HepG2 (cell line): ENCODE measurements around the gene C1orf21. TPM values are rescaled to one million over a fixed set of nuclear protein-coding genes. Genes with fewer than 3 reads are reported as not detected.

Experiments
- ATAC-seq: fragments of 200-7000 bp; cut with Tn5 transposase; 3 replicates; pipeline ENCODE4 v1.9.1; 2020; ENCODE audit warnings: mild to moderate bottlenecking, moderate library complexity
- BruUV-seq: library from RNA; stranded (reverse); fragments of 400-500 nt; replicated peaks from 2 replicates; lab custom pipeline; 2021; lab: Mats Ljungman, UMichigan
- CTCF ChIA-PET: fragments of 300-600 bp; formaldehyde crosslinking; extraction: SDS; loops from one replicate; lab custom pipeline; 2021; ENCODE audit warnings: low total read pairs, inconsistent platforms, low intra/inter-chr PET ratio; lab: Yijun Ruan, JAX
- POLR2A ChIA-PET: fragments of 350-600 bp; sonication (Branson Sonifier 250); formaldehyde crosslinking; loops from one replicate; lab custom pipeline; 2020; ENCODE audit warnings: antibody characterized with exemption, inconsistent platforms; lab: Yijun Ruan, JAX
- DNase-seq: peaks from one replicate; pipeline ENCODE4 v3.0.0-alpha.2; 2015; ENCODE audit warnings: low spot score
- FAIRE-seq: peaks from 3 replicates; lab custom pipeline; 2011; peaks lifted over from hg19 to GRCh38; lab: Jason Lieb, UNC
- H2AFZ ChIP-seq: one replicate; pipeline ENCODE4 v1.6.1; 2011; ENCODE audit warnings: low read length, inconsistent platforms
- H3K27ac ChIP-seq: fragments of 300-600 bp; 3 replicates; pipeline ENCODE4 v1.8.0; 2011; ENCODE audit warnings: mixed run types, mild to moderate bottlenecking, mixed read lengths, low read length, inconsistent platforms; ENCODE audit not compliant: insufficient read depth; ENCODE audit errors: extremely low read length
- H3K27me3 ChIP-seq, 2 experiments: fragments of 200-600 bp in 1 of 2; 2 replicates in 1 of 2; 3 replicates in 1 of 2; pipeline versions ENCODE4 v1.6.0 to v1.8.0; 2011; ENCODE audit warnings: low read length in 2 of 2, mild to moderate bottlenecking in 2 of 2, moderate library complexity in 2 of 2, inconsistent platforms in 1 of 2; ENCODE audit not compliant: insufficient read depth in 2 of 2, control insufficient read depth in 1 of 2
- H3K36me3 ChIP-seq, 2 experiments: fragments of 200-600 bp in 1 of 2; replicated peaks in 1 of 2; 2 replicates in 1 of 2; 3 replicates in 1 of 2; pipeline versions ENCODE4 v1.5.1 to v1.8.0; 2011; ENCODE audit warnings: low read length in 2 of 2, inconsistent platforms in 1 of 2; ENCODE audit not compliant: insufficient read depth in 2 of 2, control insufficient read depth in 1 of 2
- H3K4me1 ChIP-seq: 2 replicates; pipeline ENCODE4 v1.5.1; 2012; ENCODE audit warnings: low read length, inconsistent platforms; ENCODE audit not compliant: insufficient read depth
- H3K4me2 ChIP-seq: 2 replicates; pipeline ENCODE4 v1.6.0; 2011; ENCODE audit warnings: low read depth, low read length, inconsistent platforms
- H3K4me3 ChIP-seq, 3 experiments: fragments of 200-600 bp in 1 of 3; sonication (generic), shearing (Covaris generic) in 1 of 3; replicated peaks in 1 of 3; 2 replicates each; pipeline ENCODE4 v1.5.1; 2011 to 2016; ENCODE audit warnings: low read length in 3 of 3, inconsistent platforms in 2 of 3, low read depth in 2 of 3, mild to moderate bottlenecking in 2 of 3, control low read depth in 1 of 3, mixed read lengths in 1 of 3; ENCODE audit not compliant: insufficient read depth in 1 of 3
- H3K79me2 ChIP-seq: one replicate; pipeline ENCODE4 v1.6.1; 2011; ENCODE audit warnings: low read length, inconsistent platforms; ENCODE audit not compliant: insufficient read depth
- H3K9ac ChIP-seq: 2 replicates; pipeline ENCODE4 v1.6.0; 2011; ENCODE audit warnings: mild to moderate bottlenecking, low read depth, low read length, inconsistent platforms; ENCODE audit not compliant: insufficient read depth
- H3K9me3 ChIP-seq: 2 replicates; pipeline ENCODE4 v1.5.1; 2012; ENCODE audit warnings: mild to moderate bottlenecking, low read length
- H4K20me1 ChIP-seq: 2 replicates; pipeline ENCODE4 v1.6.0; 2011; ENCODE audit warnings: inconsistent platforms, mild to moderate bottlenecking, low read length, moderate library complexity; ENCODE audit not compliant: insufficient read depth
- BRD4 ChIP-seq: sonication (generic); formaldehyde crosslinking; IDR thresholded peaks from 2 replicates; pipeline ENCODE4 v1.4.0; 2020; ENCODE audit warnings: missing genetic modification reagents
- FOXP1 ChIP-seq, 2 experiments: fragments of 450-650 bp in 1 of 2; IDR thresholded peaks; 2 replicates each; pipeline ENCODE4 v1.6.1; 2017 to 2018; ENCODE audit warnings: antibody characterized with exemption in 1 of 2
- MED8 ChIP-seq: sonication (generic); formaldehyde crosslinking; IDR thresholded peaks from 2 replicates; pipeline ENCODE4 v1.8.1; 2023; ENCODE audit warnings: mild to moderate bottlenecking, missing genetic modification reagents; ENCODE audit not compliant: insufficient replicate concordance
- SATB2 ChIP-seq: sonication (generic); formaldehyde crosslinking; IDR thresholded peaks from 2 replicates; pipeline ENCODE4 v1.5.0; 2020; ENCODE audit warnings: missing genetic modification reagents
- SMC3 ChIP-seq: IDR thresholded peaks from 2 replicates; pipeline ENCODE4 v1.6.1; 2011; ENCODE audit warnings: low read length, improper control_type of control experiment
- STAG1 ChIP-seq: sonication (generic); formaldehyde crosslinking; IDR thresholded peaks from 2 replicates; pipeline ENCODE4 v1.4.0; 2020; ENCODE audit warnings: missing genetic modification reagents
- ZFAT ChIP-seq: sonication (generic); formaldehyde crosslinking; conservative IDR thresholded peaks from 2 replicates; pipeline ENCODE4 v1.8.1; 2023; ENCODE audit warnings: missing genetic modification reagents, inconsistent platforms
- ZIK1 ChIP-seq: sonication (generic); formaldehyde crosslinking; IDR thresholded peaks from 2 replicates; pipeline ENCODE4 v1.5.0; 2020; ENCODE audit warnings: mild to moderate bottlenecking, low read depth, missing genetic modification reagents, borderline replicate concordance
- ZNF446 ChIP-seq: sonication (generic); formaldehyde crosslinking; IDR thresholded peaks from 2 replicates; pipeline ENCODE4 v1.5.0; 2020; ENCODE audit warnings: mild to moderate bottlenecking, missing genetic modification reagents
- WGBS: methylation state at CpG from one replicate; pipeline ENCODE4 v1.1.6; 2017; ENCODE audit warnings: low lambda C conversion rate; 5-methylcytosine and 5-hydroxymethylcytosine counted together
- in situ Hi-C: cut with HindIII; loops from 2 replicates; pipeline ENCODE4 v1.10.0; 2017; ENCODE audit warnings: low pct_unique_long_range_greater_than_20kb; ENCODE audit not compliant: extremely low pct_ligation_motif_present
- intact Hi-C: fragments of 100-400 bp; cut with micrococcal nuclease; formaldehyde crosslinking; loops from one replicate; pipeline ENCODE4 v1.10.0; 2022; ENCODE audit not compliant: unreplicated experiment
- polyA plus RNA-seq, 8 experiments: library from polyadenylated mRNA; depleted of rRNA in 3 of 8; stranded (reverse) in 7 of 8; unstranded in 1 of 8; fragments of >200 nt; fragmentation: Illumina TruSeq in 4 of 8; extraction: Trizol in 4 of 8; gene quantifications; 2 replicates each; pipeline versions ENCODE4 v1.2.1 to v1.2.3, GENCODE V29; 2011 to 2016; ENCODE audit warnings: low read depth in 4 of 8, missing spikeins in 1 of 8, mixed read lengths in 1 of 8; ENCODE audit not compliant: insufficient read depth in 1 of 8
- total RNA-seq, 5 experiments: library from RNA; depleted of rRNA; stranded (reverse); fragments of >200 nt; fragmentation: Illumina TruSeq; extraction: Trizol; gene quantifications; 2 replicates each; pipeline ENCODE4 v1.2.3, GENCODE V29; 2016; ENCODE audit warnings: low read depth in 1 of 5
- TF ChIP-seq, protein P1 (sequence below): IDR thresholded peaks from 2 replicates; pipeline ENCODE4 v1.6.1; 2016; ENCODE audit warnings: low read depth, missing genetic modification reagents, missing compliant biosample characterization
- TF ChIP-seq, protein P2 (sequence below): sonication (generic); formaldehyde crosslinking; IDR thresholded peaks from one replicate; pipeline ENCODE4 v1.5.1; 2020; ENCODE audit warnings: mild to moderate bottlenecking, missing genetic modification reagents; ENCODE audit errors: not compliant biosample characterization

Gene C1orf21
- total and polyA plus RNA-seq, 2 of the 13 experiments (the other 11 are each of a cell fraction or from before 2014, with no cell fraction given): not detected

DNA sequence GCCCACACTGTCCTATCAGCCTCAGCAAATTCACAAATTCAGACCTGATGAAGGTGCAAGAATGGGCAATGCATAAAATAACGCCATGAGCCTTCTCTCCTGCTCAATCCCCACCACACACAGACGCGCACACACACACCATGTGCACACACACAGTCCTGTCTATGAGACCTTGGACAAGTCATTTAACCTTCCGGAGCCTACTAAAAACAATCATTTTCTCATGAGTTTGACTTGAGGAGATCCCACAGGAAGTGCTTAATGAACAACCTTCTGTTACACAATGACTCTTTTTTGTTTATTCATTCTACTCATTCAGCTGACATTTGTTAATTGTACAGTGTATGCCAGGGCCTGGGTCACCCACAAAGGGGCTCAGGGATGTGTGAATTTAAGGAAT lies 242.4 kb downstream of the C1orf21 start:
- CTCF ChIA-PET: no interaction called here
- no peak for FAIRE-seq
- TF ChIP-seq MED8 (CRISPR knock-in tag) (no peak), FOXP1 (IDR thresholded peaks at IDR 0.05) (no peak), FOXP1 (CRISPR knock-in tag; IDR thresholded peaks at IDR 0.05) (no peak), BRD4 (CRISPR knock-in tag) (no peak), ZIK1 (no peak), STAG1 (CRISPR knock-in tag) (no peak), ZNF446 (CRISPR knock-in tag) (no peak), SATB2 (CRISPR knock-in tag) (no peak), SMC3 (no peak), ZFAT (CRISPR knock-in tag) (no peak)
- TF ChIP-seq, protein P1, sequence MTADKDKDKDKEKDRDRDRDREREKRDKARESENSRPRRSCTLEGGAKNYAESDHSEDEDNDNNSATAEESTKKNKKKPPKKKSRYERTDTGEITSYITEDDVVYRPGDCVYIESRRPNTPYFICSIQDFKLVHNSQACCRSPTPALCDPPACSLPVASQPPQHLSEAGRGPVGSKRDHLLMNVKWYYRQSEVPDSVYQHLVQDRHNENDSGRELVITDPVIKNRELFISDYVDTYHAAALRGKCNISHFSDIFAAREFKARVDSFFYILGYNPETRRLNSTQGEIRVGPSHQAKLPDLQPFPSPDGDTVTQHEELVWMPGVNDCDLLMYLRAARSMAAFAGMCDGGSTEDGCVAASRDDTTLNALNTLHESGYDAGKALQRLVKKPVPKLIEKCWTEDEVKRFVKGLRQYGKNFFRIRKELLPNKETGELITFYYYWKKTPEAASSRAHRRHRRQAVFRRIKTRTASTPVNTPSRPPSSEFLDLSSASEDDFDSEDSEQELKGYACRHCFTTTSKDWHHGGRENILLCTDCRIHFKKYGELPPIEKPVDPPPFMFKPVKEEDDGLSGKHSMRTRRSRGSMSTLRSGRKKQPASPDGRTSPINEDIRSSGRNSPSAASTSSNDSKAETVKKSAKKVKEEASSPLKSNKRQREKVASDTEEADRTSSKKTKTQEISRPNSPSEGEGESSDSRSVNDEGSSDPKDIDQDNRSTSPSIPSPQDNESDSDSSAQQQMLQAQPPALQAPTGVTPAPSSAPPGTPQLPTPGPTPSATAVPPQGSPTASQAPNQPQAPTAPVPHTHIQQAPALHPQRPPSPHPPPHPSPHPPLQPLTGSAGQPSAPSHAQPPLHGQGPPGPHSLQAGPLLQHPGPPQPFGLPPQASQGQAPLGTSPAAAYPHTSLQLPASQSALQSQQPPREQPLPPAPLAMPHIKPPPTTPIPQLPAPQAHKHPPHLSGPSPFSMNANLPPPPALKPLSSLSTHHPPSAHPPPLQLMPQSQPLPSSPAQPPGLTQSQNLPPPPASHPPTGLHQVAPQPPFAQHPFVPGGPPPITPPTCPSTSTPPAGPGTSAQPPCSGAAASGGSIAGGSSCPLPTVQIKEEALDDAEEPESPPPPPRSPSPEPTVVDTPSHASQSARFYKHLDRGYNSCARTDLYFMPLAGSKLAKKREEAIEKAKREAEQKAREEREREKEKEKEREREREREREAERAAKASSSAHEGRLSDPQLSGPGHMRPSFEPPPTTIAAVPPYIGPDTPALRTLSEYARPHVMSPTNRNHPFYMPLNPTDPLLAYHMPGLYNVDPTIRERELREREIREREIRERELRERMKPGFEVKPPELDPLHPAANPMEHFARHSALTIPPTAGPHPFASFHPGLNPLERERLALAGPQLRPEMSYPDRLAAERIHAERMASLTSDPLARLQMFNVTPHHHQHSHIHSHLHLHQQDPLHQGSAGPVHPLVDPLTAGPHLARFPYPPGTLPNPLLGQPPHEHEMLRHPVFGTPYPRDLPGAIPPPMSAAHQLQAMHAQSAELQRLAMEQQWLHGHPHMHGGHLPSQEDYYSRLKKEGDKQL (CRISPR knock-in tag): no peak
- TF ChIP-seq, protein P2, sequence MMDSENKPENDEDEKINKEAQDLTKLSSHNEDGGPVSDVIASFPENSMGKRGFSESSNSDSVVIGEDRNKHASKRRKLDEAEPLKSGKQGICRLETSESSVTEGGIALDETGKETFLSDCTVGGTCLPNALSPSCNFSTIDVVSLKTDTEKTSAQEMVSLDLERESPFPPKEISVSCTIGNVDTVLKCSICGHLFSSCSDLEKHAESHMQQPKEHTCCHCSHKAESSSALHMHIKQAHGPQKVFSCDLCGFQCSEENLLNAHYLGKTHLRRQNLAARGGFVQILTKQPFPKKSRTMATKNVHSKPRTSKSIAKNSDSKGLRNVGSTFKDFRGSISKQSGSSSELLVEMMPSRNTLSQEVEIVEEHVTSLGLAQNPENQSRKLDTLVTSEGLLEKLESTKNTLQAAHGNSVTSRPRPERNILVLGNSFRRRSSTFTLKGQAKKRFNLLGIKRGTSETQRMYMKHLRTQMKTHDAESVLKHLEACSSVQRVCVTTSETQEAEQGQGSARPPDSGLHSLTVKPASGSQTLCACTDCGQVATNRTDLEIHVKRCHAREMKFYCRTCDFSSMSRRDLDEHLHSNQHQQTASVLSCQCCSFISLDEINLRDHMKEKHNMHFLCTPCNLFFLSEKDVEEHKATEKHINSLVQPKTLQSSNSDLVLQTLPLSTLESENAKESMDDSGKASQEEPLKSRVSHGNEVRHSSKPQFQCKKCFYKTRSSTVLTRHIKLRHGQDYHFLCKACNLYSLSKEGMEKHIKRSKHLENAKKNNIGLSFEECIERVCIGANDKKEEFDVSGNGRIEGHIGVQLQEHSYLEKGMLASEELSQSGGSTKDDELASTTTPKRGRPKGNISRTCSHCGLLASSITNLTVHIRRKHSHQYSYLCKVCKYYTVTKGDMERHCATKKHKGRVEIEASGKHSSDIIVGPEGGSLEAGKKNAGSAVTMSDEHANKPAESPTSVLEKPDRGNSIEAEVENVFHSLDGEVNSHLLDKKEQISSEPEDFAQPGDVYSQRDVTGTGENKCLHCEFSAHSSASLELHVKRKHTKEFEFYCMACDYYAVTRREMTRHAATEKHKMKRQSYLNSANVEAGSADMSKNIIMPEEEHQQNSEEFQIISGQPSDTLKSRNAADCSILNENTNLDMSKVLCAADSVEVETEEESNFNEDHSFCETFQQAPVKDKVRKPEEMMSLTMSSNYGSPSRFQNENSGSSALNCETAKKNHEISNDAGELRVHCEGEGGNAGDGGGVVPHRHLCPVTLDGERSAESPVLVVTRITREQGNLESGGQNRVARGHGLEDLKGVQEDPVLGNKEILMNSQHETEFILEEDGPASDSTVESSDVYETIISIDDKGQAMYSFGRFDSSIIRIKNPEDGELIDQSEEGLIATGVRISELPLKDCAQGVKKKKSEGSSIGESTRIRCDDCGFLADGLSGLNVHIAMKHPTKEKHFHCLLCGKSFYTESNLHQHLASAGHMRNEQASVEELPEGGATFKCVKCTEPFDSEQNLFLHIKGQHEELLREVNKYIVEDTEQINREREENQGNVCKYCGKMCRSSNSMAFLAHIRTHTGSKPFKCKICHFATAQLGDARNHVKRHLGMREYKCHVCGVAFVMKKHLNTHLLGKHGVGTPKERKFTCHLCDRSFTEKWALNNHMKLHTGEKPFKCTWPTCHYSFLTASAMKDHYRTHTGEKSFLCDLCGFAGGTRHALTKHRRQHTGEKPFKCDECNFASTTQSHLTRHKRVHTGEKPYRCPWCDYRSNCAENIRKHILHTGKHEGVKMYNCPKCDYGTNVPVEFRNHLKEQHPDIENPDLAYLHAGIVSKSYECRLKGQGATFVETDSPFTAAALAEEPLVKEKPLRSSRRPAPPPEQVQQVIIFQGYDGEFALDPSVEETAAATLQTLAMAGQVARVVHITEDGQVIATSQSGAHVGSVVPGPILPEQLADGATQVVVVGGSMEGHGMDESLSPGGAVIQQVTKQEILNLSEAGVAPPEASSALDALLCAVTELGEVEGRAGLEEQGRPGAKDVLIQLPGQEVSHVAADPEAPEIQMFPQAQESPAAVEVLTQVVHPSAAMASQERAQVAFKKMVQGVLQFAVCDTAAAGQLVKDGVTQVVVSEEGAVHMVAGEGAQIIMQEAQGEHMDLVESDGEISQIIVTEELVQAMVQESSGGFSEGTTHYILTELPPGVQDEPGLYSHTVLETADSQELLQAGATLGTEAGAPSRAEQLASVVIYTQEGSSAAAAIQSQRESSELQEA (CRISPR knock-in tag): no peak

More for the DNA sequence above, 242.4 kb downstream of the C1orf21 start:
- no peaks in the 10 kb centered on the region for H3K4me1 ChIP-seq
- POLR2A ChIA-PET: no interaction called here
- BruUV-seq: no TSS peak
- 32% methylated on average over 4 of the region's 4 CpGs for WGBS
- peaks cover 1 to 23% of the 10 kb centered on the region in 2 experiments; a peak in 3 of 5 replicates for H3K27me3 ChIP-seq
- H3K36me3 ChIP-seq: no peaks in the 10 kb centered on the region
- ATAC-seq (no peak), DNase-seq (no peak)
- no peak overlapping the region for H2AFZ ChIP-seq
- H4K20me1 ChIP-seq: no peaks in the 10 kb centered on the region
- no peaks in the 10 kb centered on the region for H3K9me3 ChIP-seq
- intact Hi-C loops (no loop called here), in situ Hi-C loops (no loop called here)
- H3K27ac ChIP-seq: no peak overlapping the region
- H3K9ac ChIP-seq: no peak overlapping the region
- H3K4me3 ChIP-seq: no peak overlapping the region
- H3K4me2 ChIP-seq: no peak overlapping the region
- no peaks in the 10 kb centered on the region for H3K79me2 ChIP-seq
